NCI-H345 treated with DMSO at 0.1 percent for 48 hours (cell line): ENCODE measurements around the gene DMC1.

Experiments used
- DNase-seq: peaks from one replicate; lab custom pipeline; 2025; ENCODE audit not compliant: unreplicated experiment; lab: John Stamatoyannopoulos, UW

DMC1 gene

GRCh38 chr22:38567531-38568285 lies 2.3 kb downstream of the DMC1 start:
- DNase-seq: no peak

DNA sequence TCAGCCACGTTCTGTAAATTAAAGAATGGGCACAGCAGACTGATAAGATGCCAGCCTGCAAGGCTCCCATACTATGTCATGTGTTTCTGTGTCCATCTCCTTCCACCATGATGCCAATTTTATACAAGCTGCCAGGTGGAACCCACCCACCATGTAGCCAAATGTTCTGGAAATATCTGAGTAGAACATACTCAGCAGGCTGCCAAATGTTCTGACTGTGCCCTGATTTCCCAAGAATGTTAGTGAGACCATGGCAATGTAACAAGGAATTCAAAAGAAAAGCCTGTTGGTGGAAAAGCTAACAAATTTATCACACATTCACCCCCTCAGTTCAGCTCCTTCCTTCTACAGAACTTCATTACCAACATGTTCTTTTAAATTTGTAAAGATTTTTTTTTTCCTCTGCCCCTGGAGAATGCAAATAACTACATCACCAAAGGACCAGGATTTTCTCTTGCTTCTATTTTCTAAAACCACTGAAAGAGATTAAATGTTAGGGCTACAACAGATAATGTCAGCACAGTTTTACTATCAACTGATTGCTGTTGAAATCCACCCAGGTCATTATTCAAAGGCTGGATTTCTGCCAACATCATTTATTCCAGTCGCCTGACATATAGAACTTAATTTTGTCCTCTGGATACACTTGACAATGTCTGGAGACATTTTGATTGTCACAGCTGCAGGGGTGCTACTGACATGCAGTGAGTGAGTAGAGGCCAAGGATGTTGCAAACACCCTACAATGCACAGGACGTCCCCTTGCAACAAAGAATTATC lies 3.1 kb downstream of the DMC1 start:
- no peak for DNase-seq

DNA sequence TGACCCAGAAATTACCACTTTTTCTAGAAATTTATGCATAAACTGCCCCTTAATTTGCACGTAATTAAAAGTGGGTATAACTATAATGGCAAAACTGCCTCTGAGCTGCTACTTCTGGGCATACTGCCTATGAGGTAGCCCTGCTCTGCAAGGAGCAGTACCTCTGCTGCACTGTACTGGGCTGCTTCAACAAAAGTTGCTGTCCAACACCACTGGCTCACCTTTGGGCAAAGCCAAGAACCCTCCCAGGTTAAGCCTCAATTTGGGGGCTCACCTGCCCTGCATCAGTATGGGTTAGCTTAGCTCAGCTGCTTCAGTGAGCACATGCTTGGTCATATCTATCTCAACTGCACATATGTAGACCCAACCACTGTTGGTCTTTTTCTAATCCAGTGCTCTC lies 4.5 kb downstream of the DMC1 start:
- DNase-seq: no peak

DNA sequence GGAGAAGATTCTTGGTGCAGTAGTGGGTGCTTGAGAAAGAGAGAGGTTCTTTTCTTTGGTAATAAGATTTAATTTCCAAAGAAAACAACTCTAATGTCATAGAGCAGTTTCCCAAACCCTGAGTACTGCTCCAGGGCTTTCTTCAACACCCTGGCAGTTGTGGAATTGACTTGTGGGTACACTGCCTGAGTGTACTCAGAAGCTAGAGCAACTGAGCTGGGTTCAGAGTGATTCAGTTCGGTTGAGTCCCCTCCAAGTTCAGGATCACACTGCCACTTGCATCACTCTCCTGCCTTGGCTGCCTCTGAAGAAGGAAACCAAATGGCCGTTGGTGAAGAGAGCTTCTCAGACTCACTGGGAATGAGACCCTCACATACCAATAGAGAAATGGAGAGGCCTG lies 5.3 kb downstream of the DMC1 start:
- DNase-seq: no peak

- no peak for DNase-seq
Observed at GRCh38 chr22:38554281-38554680, 15.7 kb downstream of the DMC1 start.

- no peak for DNase-seq
Observed at GRCh38 chr22:38549101-38549894, 20.7 kb downstream of the DMC1 start.

GRCh38 chr22:38540701-38541100 lies 29.3 kb downstream of the DMC1 start:
- DNase-seq: no peak

GRCh38 chr22:38531251-38531938 lies 38.6 kb downstream of the DMC1 start:
- DNase-seq: no peak

GRCh38 chr22:38524429-38524828 lies 45.6 kb downstream of the DMC1 start:
- DNase-seq: no peak

GRCh38 chr22:38523479-38523878 lies 46.5 kb downstream of the DMC1 start:
- DNase-seq: no peak

GRCh38 chr22:38523029-38523428 lies 47.0 kb downstream of the DMC1 start:
- DNase-seq: no peak

- DNase-seq: no peak
Observed at GRCh38 chr22:38519453-38520250, 50.3 kb downstream of the DMC1 start.

DNA sequence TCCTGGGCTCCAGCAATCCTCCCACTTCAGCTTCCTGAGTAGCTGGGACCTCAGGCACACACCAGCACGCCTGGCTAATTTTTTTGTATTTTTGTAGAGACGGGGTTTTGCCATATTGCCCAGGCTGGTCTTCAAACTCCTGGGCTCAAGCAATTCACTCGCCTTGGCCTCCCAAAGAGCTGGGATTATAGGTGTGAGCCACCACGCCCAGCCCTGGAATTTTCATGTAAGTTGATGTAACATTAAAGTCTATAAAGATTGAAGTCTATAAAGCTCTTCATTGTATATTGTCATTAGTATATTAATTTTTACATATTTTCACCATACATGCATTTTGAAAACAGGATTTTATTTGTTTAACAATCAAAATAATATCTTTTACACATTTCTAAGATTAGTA lies 51.4 kb downstream of the DMC1 start:
- DNase-seq: no peak

GRCh38 chr22:38513063-38513462 lies 56.9 kb downstream of the DMC1 start:
- DNase-seq: peak; percentile 8

GRCh38 chr22:38510416-38510970 lies 59.5 kb downstream of the DMC1 start:
- no peak for DNase-seq

- peak; percentile 82 for DNase-seq
Observed at GRCh38 chr22:38506118-38506962, 63.6 kb downstream of the DMC1 start, which contains the start of gene DDX17. Gene DDX17, minus strand, starts transcription at chr22:38506311.

DNA sequence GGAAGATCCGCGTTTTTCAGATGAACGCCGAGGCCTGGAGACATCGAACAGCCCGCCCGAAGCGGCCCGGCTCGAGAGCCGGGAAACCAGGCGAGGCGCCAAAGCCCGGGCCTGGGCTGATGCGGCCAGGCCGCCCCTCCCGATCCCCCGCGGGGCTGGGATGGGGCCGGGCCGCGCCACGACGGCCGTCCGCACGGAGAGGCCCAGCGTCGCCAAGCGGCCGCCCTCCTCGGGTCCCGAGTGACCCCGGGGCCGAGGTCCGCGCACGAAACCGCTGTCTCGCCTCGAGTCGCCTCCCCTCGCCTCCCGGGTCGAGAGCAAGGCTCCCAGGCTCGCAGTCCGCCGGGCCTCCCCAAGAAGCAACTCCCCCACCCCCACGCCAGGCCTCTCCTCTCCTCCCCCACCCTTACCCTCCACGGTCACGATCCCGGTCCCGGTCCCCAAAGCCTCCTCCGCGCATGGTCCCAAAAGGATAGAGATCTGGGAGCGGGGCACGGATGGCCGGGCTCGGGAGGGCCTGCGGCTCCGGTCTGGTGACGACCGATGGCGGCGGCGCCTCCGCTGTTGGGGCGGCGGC lies 64.4 kb downstream of the DMC1 start:
- DNase-seq: no peak

DNA sequence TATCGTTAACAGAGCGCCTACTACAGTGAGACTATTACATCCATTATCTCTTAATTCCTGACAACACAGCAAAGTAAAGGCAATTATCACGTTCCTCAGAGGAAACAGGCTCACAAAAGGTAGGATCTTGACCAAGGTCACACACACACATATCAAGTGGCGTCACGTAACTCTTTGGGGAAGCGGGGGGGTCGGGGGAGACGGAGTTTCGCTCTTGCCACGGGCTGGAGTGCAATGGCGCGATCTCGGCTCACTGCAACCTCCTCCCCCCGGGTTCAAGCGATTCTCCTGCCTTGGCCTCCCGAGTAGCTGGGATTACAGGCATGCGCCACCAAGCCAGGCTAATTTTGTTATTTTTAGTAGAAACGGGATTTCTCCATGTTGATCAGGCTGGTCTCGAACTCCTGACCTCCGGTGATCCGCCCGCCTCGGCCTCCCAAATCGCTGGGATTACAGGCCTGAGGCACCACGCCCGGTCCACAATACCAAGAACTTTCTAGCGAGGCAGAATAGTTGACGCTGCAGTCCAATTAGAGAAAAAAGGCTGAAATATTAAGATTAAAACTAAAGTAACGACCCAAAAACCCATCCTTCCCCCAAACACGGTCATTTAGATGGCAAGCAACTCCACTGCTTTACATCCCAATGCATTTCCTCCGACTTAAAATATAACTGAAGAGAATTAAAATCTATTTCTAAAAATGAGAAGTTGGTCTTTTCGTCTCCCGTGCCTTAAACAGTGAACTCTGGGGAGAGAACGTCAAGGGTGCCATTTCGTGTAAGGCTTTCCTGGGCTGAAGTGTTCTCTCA lies 65.0 kb downstream of the DMC1 start:
- no peak for DNase-seq
